K562 (cell line): Measurements from ENCODE around the gene ZNF488. TPM values are rescaled to one million over a fixed set of nuclear protein-coding genes. Genes with fewer than 3 reads are reported as not detected.

ENCODE experiments used
- BRD4 ChIP-seq: fragments of 200-600 bp; sonication (generic); IDR thresholded peaks from 2 replicates; pipeline ENCODE4 v1.6.1; 2017; ENCODE audit warnings: inconsistent platforms
- EP300 ChIP-seq: IDR thresholded peaks from 2 replicates; pipeline ENCODE4 v1.6.1; 2012; ENCODE audit warnings: low read length, improper control_type of control experiment
- FOXK2 ChIP-seq, 2 experiments: fragments of 450-650 bp; IDR thresholded peaks in 1 of 2; conservative IDR thresholded peaks in 1 of 2; 2 replicates each; pipeline ENCODE4 v1.6.1; 2016; ENCODE audit warnings: low read depth in 2 of 2, mild to moderate bottlenecking in 1 of 2
- GABPB2 ChIP-seq: fragments of 250-450 bp; sonication (Bioruptor Pico); conservative IDR thresholded peaks from 2 replicates; pipeline ENCODE4 v1.5.1; 2021; ENCODE audit warnings: mild to moderate bottlenecking
- GATAD2A ChIP-seq: fragments of 450-650 bp; IDR thresholded peaks from 2 replicates; pipeline ENCODE4 v1.6.1; 2017
- NR1H2 ChIP-seq: sonication (generic); formaldehyde crosslinking; IDR thresholded peaks from 2 replicates; pipeline ENCODE4 v1.4.0; 2020; ENCODE audit warnings: mild to moderate bottlenecking, missing genetic modification reagents
- PRMT5 ChIP-seq: sonication (generic); formaldehyde crosslinking; IDR thresholded peaks from 2 replicates; pipeline ENCODE4 v1.5.0; 2020; ENCODE audit warnings: missing genetic modification reagents
- SIN3A ChIP-seq, 2 experiments: fragments of 150-350 bp in 1 of 2; IDR thresholded peaks; 2 replicates each; pipeline ENCODE4 v1.6.1; 2011 to 2016; ENCODE audit warnings: borderline replicate concordance in 2 of 2, low read depth in 2 of 2, low read length in 2 of 2, mild to moderate bottlenecking in 2 of 2, moderate library complexity in 2 of 2; ENCODE audit not compliant: control insufficient read depth in 1 of 2
- SNRNP70 ChIP-seq: fragments of 200-400 bp; formaldehyde crosslinking; optimal IDR thresholded peaks from 2 replicates; pipeline ENCODE3; 2017; ENCODE audit warnings: low read depth, low read length
- TEAD1 ChIP-seq, 2 experiments: fragments of 450-650 bp in 1 of 2; sonication (generic) in 1 of 2; formaldehyde crosslinking; IDR thresholded peaks; 2 replicates each; pipeline versions ENCODE4 v1.4.0 to v1.8.0; 2020 to 2022; ENCODE audit warnings: mild to moderate bottlenecking in 2 of 2, missing genetic modification reagents in 1 of 2
- TEAD4 ChIP-seq, 2 experiments: sonication (generic) in 1 of 2; formaldehyde crosslinking in 1 of 2; IDR thresholded peaks; 2 replicates each; pipeline versions ENCODE4 v1.6.1 to v1.8.0; 2012 to 2022; ENCODE audit warnings: borderline replicate concordance in 1 of 2, inconsistent platforms in 1 of 2, low read length in 1 of 2, mild to moderate bottlenecking in 1 of 2, missing genetic modification reagents in 1 of 2
- ZFP1 ChIP-seq: fragments of 450-650 bp; formaldehyde crosslinking; IDR thresholded peaks from 2 replicates; pipeline ENCODE4 v1.4.0; 2020; ENCODE audit warnings: mild to moderate bottlenecking, mixed read lengths
- ZNF224 ChIP-seq: sonication (generic); formaldehyde crosslinking; IDR thresholded peaks from 2 replicates; pipeline ENCODE4 v1.8.0; 2022; ENCODE audit warnings: mild to moderate bottlenecking, missing genetic modification reagents
- ZNF23 ChIP-seq: fragments of 250-450 bp; sonication (Bioruptor Pico); IDR thresholded peaks from 2 replicates; pipeline ENCODE4 v1.4.0; 2020; ENCODE audit warnings: mild to moderate bottlenecking
- ZNF24 ChIP-seq: fragments of 450-650 bp; IDR thresholded peaks from 2 replicates; pipeline ENCODE4 v1.6.1; 2016
- ZNF586 ChIP-seq: fragments of 450-650 bp; formaldehyde crosslinking; conservative IDR thresholded peaks from 2 replicates; pipeline ENCODE4 v1.4.0; 2020; ENCODE audit warnings: mild to moderate bottlenecking, moderate library complexity
- polyA plus RNA-seq, 8 experiments: library from polyadenylated mRNA; depleted of rRNA in 4 of 8; stranded (reverse) in 5 of 8; unstranded in 3 of 8; fragments of >200 nt; fragmentation: Nextera tagmentation in 2 of 8; fragmentation: Illumina TruSeq in 1 of 8; extraction: Ambion mirVana in 2 of 8; extraction: Trizol in 1 of 8; gene quantifications; 2 replicates each; pipeline versions ENCODE4 v1.2.1 to v1.2.3, GENCODE V29; 2011 to 2014; ENCODE audit warnings: inconsistent platforms in 1 of 8, missing spikeins in 1 of 8
- total RNA-seq, 7 experiments: library from RNA; depleted of rRNA in 6 of 7; stranded (reverse); fragments of >200 nt in 6 of 7; fragmentation: Illumina TruSeq in 2 of 7; extraction: Trizol in 2 of 7; gene quantifications; 2 replicates each; pipeline versions ENCODE4 v1.2.1 to v1.2.3, GENCODE V29; 2011 to 2021; ENCODE audit warnings: low replicate concordance in 1 of 7
- TF ChIP-seq, protein P1 (sequence below), 2 experiments: fragments of 450-650 bp; IDR thresholded peaks; 2 replicates each; pipeline ENCODE4 v1.6.1; 2016; ENCODE audit warnings: mild to moderate bottlenecking in 2 of 2, borderline replicate concordance in 1 of 2, low read depth in 1 of 2, moderate library complexity in 1 of 2

The ZNF488 gene
- total and polyA plus RNA-seq, 9 of the 15 experiments (the other 6 are each of a cell fraction or from before 2014, with no cell fraction given), result 0.03 to 0.09 (median 0.05) TPM; not detected in 3

DNA sequence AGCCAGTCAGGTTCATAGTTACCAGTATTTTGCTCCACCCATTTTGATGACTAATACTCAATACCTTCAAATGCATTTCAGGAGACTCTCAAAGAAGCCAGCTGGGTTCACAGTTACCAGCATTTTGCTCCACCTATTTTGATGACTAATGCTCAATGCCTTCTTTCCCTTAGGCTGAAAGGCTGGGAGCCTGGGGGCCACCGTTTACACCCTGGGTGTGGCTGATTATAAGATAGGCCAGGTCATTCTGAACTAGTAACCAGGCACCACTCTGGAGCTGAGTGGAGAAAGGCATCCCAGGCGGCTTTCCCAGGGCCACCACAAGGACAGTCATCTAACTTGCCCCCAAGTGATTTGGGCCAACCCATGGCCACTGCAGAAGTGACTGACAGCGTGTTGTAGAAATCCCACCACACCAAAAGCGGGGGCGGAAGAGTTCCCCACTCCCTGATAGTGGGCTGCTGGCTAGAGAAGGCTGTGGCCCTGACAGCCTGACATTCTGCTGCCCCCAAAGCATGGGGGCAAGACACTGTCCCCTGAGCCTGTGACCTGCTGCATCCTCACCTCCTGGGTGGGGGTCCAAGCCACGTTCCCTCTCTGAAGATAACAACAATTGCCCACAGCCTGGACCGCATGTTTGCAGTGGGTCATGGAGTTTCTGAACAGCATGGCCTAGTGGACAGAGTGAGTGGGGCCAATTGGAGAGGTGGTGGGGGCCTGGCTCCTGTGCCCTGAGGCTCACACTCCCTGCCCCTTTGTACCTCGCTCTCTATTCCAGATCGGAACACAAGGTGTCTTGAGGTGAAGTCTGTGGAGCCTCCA, 23.0 kb upstream of the ZNF488 start (continued):
- peak; percentile 31; the same call in 1 of the 2 replicates for TF ChIP-seq TEAD4 (IDR thresholded peaks at IDR 0.05; ENCODE audit: low read length)
- no peak for TF ChIP-seq TEAD4 (CRISPR knock-in tag; IDR thresholded peaks at IDR 0.05; ENCODE audit: borderline replicate concordance)
- no peak for TF ChIP-seq BRD4
- 0 out of 4 replicates have a peak, but pooled peaks of 1 of the 2 experiments have one; percentile 30 for TF ChIP-seq TEAD1 (CRISPR knock-in tag; IDR thresholded peaks at IDR 0.05)
- TF ChIP-seq ZNF23 (CRISPR knock-in tag), result no peak
- no peak for TF ChIP-seq ZNF224 (CRISPR knock-in tag)
- TF ChIP-seq FOXK2 (conservative IDR thresholded peaks at IDR 0.05 in 1 of 2, IDR thresholded peaks at IDR 0.05 in 1 of 2; ENCODE audit: low read depth in 2 of 2), result no peak
- no peak for TF ChIP-seq SNRNP70
- no peak for TF ChIP-seq NR1H2 (CRISPR knock-in tag)
- no peak for TF ChIP-seq ZNF24
- no peak; a peak in 1 of 4 replicates for TF ChIP-seq SIN3A (IDR thresholded peaks at IDR 0.05; ENCODE audit: borderline replicate concordance in 2 of 2, control insufficient read depth in 1 of 2, low read depth in 2 of 2, low read length in 2 of 2)
- TF ChIP-seq, protein P1, sequence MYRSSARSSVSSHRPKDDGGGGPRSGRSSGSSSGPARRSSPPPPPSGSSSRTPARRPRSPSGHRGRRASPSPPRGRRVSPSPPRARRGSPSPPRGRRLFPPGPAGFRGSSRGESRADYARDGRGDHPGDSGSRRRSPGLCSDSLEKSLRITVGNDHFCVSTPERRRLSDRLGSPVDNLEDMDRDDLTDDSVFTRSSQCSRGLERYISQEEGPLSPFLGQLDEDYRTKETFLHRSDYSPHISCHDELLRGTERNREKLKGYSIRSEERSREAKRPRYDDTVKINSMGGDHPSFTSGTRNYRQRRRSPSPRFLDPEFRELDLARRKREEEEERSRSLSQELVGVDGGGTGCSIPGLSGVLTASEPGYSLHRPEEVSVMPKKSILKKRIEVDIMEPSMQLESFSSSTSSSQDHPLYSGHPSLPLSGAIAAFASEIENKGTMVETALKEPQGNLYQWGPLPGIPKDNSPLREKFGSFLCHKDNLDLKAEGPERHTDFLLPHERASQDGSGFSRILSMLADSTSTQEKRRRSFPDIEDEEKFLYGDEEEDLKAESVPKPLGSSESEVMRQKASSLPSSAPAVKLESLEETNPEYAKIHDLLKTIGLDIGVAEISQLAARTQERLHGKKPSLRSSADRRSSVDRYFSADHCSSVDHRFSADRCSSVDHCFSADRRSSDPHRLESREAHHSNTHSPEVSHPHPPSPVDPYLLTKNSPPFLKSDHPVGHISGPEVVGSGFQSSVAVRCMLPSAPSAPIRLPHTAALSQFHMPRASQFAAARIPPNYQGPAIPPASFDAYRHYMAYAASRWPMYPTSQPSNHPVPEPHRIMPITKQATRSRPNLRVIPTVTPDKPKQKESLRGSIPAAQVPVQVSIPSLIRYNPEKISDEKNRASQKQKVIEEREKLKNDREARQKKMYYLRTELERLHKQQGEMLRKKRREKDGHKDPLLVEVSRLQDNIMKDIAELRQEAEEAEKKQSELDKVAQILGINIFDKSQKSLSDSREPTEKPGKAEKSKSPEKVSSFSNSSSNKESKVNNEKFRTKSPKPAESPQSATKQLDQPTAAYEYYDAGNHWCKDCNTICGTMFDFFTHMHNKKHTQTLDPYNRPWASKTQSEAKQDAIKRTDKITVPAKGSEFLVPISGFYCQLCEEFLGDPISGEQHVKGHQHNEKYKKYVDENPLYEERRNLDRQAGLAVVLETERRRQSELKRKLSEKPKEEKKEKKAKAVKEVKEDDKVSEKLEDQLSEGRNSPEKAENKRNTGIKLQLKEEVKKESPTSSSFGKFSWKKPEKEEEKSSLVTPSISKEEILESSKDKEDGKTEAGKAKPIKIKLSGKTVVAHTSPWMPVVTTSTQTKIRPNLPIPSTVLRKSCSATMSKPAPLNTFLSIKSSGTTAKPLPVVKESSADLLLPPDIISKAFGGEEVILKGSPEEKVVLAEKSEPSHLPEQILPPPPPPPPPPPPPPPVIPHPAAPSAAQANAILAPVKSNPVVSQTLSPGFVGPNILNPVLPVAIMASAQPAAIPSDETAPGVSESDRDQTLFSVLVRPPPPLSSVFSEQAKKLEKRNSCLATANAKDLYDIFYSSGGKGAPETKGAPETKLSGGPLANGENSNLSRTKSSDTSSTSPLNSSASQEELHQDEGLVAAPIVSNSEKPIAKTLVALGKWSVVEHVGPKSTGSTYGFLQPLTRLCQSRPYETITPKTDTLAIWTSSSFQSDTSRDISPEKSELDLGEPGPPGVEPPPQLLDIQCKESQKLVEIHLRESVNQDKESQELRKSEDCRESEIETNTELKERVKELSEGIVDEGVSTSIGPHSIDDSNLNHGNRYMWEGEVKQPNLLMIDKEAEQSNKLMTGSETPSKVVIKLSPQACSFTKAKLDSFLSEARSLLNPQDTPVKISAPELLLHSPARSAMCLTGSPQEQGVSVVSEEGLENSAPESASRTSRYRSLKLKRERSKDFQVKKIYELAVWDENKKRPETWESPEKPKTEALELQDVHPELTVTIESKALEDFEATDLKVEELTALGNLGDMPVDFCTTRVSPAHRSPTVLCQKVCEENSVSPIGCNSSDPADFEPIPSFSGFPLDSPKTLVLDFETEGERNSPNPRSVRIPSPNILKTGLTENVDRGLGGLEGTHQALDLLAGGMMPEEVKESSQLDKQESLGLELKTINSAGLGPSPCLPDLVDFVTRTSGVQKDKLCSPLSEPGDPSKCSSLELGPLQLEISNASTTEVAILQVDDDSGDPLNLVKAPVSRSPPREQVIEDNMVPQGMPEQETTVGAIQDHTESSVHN (IDR thresholded peaks at IDR 0.05; ENCODE audit: borderline replicate concordance in 1 of 2, low read depth in 1 of 2), result peak in 1 of 2 experiments; percentile 62; a peak in 1 of 4 replicates
- no peak for TF ChIP-seq GABPB2 (CRISPR knock-in tag)
- no peak for TF ChIP-seq PRMT5 (CRISPR knock-in tag)
- TF ChIP-seq ZFP1 (CRISPR knock-in tag), result no peak
- TF ChIP-seq GATAD2A, result no peak
- no peak for TF ChIP-seq ZNF586 (CRISPR knock-in tag)
- peak; percentile 62; the same call in 1 of the 2 replicates for TF ChIP-seq EP300
